Lower leg skin (tissue), 4 donors: ENCODE data around the gene PALLD. TPM values are rescaled to one million over a fixed set of nuclear protein-coding genes. Genes with fewer than 3 reads are reported as not detected.

Experiments
- DNase-seq, 2 donors: peaks; one replicate each; pipeline ENCODE4 v3.0.0-alpha.2; 2019; ENCODE audit warnings: low spot score in 2 of 2
- H3K4me3 ChIP-seq: fragments of 200-600 bp; sonication (generic); 2 replicates; pipeline ENCODE4 v1.5.1; 2017; ENCODE audit warnings: mild to moderate bottlenecking, low read depth; ENCODE audit not compliant: poor library complexity, severe bottlenecking
- CTCF ChIP-seq, 3 donors: fragments of 450-650 bp; IDR thresholded peaks; one replicate each; pipeline ENCODE4 v1.5.1; 2016; ENCODE audit warnings: antibody characterized with exemption in 3 of 3, mild to moderate bottlenecking in 3 of 3, moderate library complexity in 2 of 3
- POLR2A ChIP-seq, 2 donors: fragments of 450-650 bp; IDR thresholded peaks; one replicate each; pipeline ENCODE4 v1.6.1; 2016 to 2017; ENCODE audit warnings: antibody characterized with exemption in 2 of 2, mild to moderate bottlenecking in 1 of 2, moderate library complexity in 1 of 2
- WGBS, 2 donors: methylation state at CpG; one replicate each; pipeline ENCODE4 v1.1.5; 2018; 5-methylcytosine and 5-hydroxymethylcytosine counted together
- intact Hi-C: fragments of 100-400 bp; cut with DNase I; formaldehyde crosslinking; loops from one replicate; pipeline ENCODE4 v1.15.0; 2023; ENCODE audit warnings: low total_unique reads
- total RNA-seq, 4 donors: library from RNA; depleted of rRNA; stranded (reverse); fragments of >200 nt; gene quantifications; one replicate each; pipeline ENCODE4 v1.1.0, GENCODE V29; 2016

Gene PALLD
- total RNA-seq, 4 donors from 2014 or later: 46.1 to 103 (median 77.6) TPM

GRCh38 chr4:168565130-168565529, 68.3 kb downstream of the PALLD start:
- WGBS, 2 donors: 77 to 90% methylated on average over 2 of the region's 2 CpGs
- DNase-seq: no peak
- TF ChIP-seq CTCF (IDR thresholded peaks at IDR 0.05) (no peak), POLR2A (IDR thresholded peaks at IDR 0.05) (no peak)
- no peak overlapping the region for H3K4me3 ChIP-seq
- intact Hi-C loops: no loop called here

DNA sequence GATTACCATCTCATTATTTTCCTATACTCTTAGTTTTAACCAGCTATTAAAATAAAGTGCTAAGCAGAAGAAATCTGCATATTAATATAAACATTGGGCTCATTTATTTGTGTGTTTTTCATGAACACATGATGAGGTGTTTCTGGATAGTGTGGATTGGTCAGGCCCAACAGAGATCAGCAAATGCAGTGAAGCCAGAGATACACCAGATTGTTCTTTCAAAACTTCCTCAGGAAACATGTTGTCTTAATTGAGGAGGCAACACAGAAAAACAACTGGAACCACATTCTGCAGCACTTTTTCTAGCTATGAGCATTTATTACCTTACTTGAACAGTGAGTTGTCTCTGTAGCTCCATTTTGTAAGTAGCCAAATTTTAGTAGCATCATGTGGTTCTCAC, 69.9 kb downstream of the PALLD start:
- H3K4me3 ChIP-seq: no peak overlapping the region
- intact Hi-C loops: no loop called here
- TF ChIP-seq CTCF (IDR thresholded peaks at IDR 0.05) (no peak), POLR2A (IDR thresholded peaks at IDR 0.05) (no peak)
- DNase-seq: no peak

DNA sequence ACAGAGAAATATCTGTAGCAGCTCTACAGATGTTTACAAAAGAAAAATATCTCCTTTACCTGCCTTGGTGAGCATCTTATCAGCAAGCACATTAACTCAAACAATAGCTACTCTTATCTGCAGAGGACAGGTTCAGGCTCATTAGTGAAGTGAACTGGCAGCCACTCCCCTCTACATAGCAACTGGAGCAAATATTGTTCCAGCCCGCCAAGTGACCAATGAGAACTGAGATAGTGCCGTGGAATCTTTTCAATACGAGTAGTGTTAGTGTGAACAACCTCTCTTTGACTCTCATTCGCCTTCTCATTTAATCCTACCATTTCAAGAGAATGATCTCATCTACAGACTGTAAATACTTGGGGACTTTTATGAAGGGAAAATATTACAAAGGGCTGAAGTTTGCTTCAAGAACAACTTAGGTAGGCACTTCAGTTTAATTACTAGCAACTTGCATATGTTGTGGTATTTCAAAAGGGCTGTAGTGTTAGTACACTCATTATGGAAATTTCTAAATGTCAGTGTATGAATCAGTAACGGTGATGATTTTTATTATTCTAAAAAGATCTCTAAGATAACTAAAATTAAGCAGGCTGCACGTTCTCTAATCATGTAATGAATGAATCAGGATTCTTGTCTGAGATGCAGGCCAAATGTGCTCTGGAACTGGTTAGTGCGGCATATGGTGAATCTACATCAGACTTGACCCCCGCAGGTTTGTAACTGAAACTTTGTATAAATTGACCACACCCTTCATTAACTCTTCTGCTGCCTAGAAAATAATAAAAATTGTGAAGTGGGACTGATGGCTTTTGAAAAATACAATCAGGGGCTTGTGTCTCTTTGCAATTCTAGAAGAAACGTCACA, 72.4 kb downstream of the PALLD start:
- intact Hi-C loops: no loop called here
- TF ChIP-seq CTCF (IDR thresholded peaks at IDR 0.05) (no peak), POLR2A (IDR thresholded peaks at IDR 0.05) (no peak)
- no peak for DNase-seq
- H3K4me3 ChIP-seq: no peak overlapping the region
- 14 to 21% methylated on average over 9 of the region's 9 CpGs for WGBS, 2 donors

DNA sequence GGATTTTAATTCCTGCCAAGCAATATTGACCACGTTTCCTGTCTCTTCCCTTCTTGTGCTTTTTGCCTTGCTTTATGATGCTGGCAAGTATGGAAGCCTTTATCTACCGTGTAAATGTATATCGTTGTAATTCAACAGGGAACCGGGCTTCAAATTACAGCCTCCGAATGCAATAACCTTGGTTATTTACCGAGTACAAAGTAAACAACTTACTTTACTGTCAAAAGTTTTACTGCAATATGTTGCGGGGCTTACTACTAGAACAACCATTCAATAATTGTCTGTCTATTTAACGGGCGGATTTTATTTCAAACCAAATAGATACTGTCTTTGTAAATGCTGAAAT, 73.1 kb downstream of the PALLD start:
- H3K4me3 ChIP-seq: no peak overlapping the region

DNA sequence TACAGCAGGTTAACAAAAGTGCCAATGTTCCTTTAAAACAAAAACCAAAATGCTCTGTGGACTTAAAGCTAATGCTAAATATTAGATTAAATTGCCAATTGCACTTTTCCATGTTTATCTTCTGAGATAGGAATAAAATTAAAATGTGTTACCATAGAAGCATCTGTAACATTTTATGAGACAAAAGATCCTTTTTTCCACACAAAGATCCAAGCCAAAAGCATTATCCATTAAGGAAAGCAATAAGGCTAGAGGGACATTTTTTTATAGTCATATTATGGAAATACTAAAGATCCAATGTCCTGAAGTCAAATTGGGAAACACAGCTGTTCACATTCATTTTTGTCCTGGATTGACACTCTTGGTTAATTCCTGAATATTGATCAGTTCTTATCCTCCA, 73.6 kb downstream of the PALLD start:
- TF ChIP-seq POLR2A (IDR thresholded peaks at IDR 0.05) (no peak), CTCF (IDR thresholded peaks at IDR 0.05) (no peak)
- DNase-seq: no peak
- H3K4me3 ChIP-seq: no peak overlapping the region
- intact Hi-C loops: no loop called here

More for the DNA sequence above, 73.1 kb downstream of the PALLD start:
- DNase-seq: no peak
- WGBS, 2 donors: 29 to 41% methylated on average over 9 of the region's 9 CpGs
- intact Hi-C loops: no loop called here
- TF ChIP-seq CTCF (IDR thresholded peaks at IDR 0.05) (no peak), POLR2A (IDR thresholded peaks at IDR 0.05) (no peak)

- H3K4me3 ChIP-seq: no peak overlapping the region
- 88 to 95% methylated on average over 3 of the region's 3 CpGs for WGBS, 2 donors
- DNase-seq: no peak
- intact Hi-C loops: no loop called here
- TF ChIP-seq POLR2A (IDR thresholded peaks at IDR 0.05) (no peak), CTCF (IDR thresholded peaks at IDR 0.05) (no peak)
Measured at GRCh38 chr4:168572002-168572401, 75.2 kb downstream of the PALLD start.
